CD4-positive, alpha-beta T cell (primary cell): ENCODE measurements around the gene SLC22A13. TPM values are rescaled to one million over a fixed set of nuclear protein-coding genes. Genes with fewer than 3 reads are reported as not detected.

ENCODE experiments used
- ATAC-seq: fragments of 200-7000 bp; cut with Tn5 transposase; one replicate; pipeline ENCODE4 v1.10.0; 2022; ENCODE audit warnings: mild to moderate bottlenecking; ENCODE audit not compliant: poor library complexity
- CTCF ChIA-PET: fragments of 350-600 bp; sonication (Branson Sonifier 250); formaldehyde crosslinking; loops from one replicate; lab custom pipeline; 2021; ENCODE audit warnings: antibody characterized with exemption, inconsistent platforms; lab: Charles Lee
- POLR2A ChIA-PET: fragments of 350-600 bp; sonication (Branson Sonifier 250); formaldehyde crosslinking; loops from one replicate; lab custom pipeline; 2021; ENCODE audit warnings: antibody characterized with exemption, inconsistent platforms; lab: Charles Lee
- DNase-seq, 14 experiments: peaks; one replicate each; pipeline ENCODE4 v3.0.0-alpha.2; 2013 to 2020; ENCODE audit warnings: mixed read lengths in 2 of 14
- H3K27ac ChIP-seq, 2 donors: one replicate each; pipeline versions ENCODE4 v1.5.1 to v1.7.0; 2013; ENCODE audit warnings: low read length in 2 of 2, low read depth in 1 of 2, mild to moderate bottlenecking in 1 of 2
- H3K27me3 ChIP-seq, 2 experiments: 1 replicate in 1 of 2; 2 replicates in 1 of 2; pipeline versions ENCODE4 v1.6.1 to v1.7.0; 2013; ENCODE audit warnings: low read length in 2 of 2, control low read depth in 1 of 2, mild to moderate bottlenecking in 1 of 2, moderate library complexity in 1 of 2; ENCODE audit not compliant: insufficient read depth in 2 of 2, control insufficient read depth in 1 of 2
- H3K36me3 ChIP-seq: one replicate; pipeline ENCODE4 v1.6.1; 2013; ENCODE audit warnings: low read length, control low read depth; ENCODE audit not compliant: insufficient read depth
- H3K4me1 ChIP-seq: one replicate; pipeline ENCODE4 v1.6.1; 2013; ENCODE audit warnings: low read length, control low read depth; ENCODE audit not compliant: insufficient read depth
- H3K4me3 ChIP-seq: one replicate; pipeline ENCODE4 v1.5.1; 2013; ENCODE audit warnings: mild to moderate bottlenecking, low read length, moderate library complexity
- H3K9me3 ChIP-seq, 2 experiments: 1 replicate in 1 of 2; 2 replicates in 1 of 2; pipeline versions ENCODE4 v1.6.1 to v1.7.0; 2013; ENCODE audit warnings: low read length in 2 of 2, mild to moderate bottlenecking in 2 of 2, control low read depth in 1 of 2, moderate library complexity in 1 of 2; ENCODE audit not compliant: control insufficient read depth in 1 of 2, insufficient read depth in 1 of 2
- H3K27ac Mint-ChIP-seq: one replicate; pipeline ENCODE4 v1.8.0; 2020; ENCODE audit warnings: mixed read lengths
- H3K27me3 Mint-ChIP-seq: one replicate; pipeline ENCODE4 v1.8.0; 2021; ENCODE audit warnings: mixed read lengths
- H3K36me3 Mint-ChIP-seq: one replicate; pipeline ENCODE4 v1.8.0; 2021; ENCODE audit warnings: low read depth, mixed read lengths
- H3K4me1 Mint-ChIP-seq: one replicate; pipeline ENCODE4 v1.8.0; 2021; ENCODE audit warnings: low read depth, mixed read lengths
- H3K4me3 Mint-ChIP-seq: one replicate; pipeline ENCODE4 v1.8.0; 2020; ENCODE audit warnings: mild to moderate bottlenecking, mixed read lengths
- H3K9me3 Mint-ChIP-seq: one replicate; pipeline ENCODE4 v1.8.0; 2020; ENCODE audit warnings: mixed read lengths
- intact Hi-C, 2 experiments: fragments of 100-400 bp; cut with DNase I in 1 of 2; cut with micrococcal nuclease in 1 of 2; formaldehyde crosslinking; loops; one replicate each; pipeline versions ENCODE4 v1.15.1 to v1.9.0; 2023 to 2025; cut with DNase I, micrococcal nuclease
- total RNA-seq, 174 experiments: library from RNA in 2 of 174; stranded (reverse) in 2 of 174; gene quantifications; one replicate each; pipeline ENCODE4 v1.2.3 and lab custom pipeline; 2021 to 2026
- TF ChIP-seq, protein P1 (sequence below): fragments of 200-600 bp; IDR thresholded peaks from one replicate; pipeline ENCODE4 v1.8.0; 2022; ENCODE audit warnings: antibody characterized with exemption, mild to moderate bottlenecking

The SLC22A13 gene
- total RNA-seq, 2 experiments from 2014 or later = 0.19 to 0.22 TPM

DNA sequence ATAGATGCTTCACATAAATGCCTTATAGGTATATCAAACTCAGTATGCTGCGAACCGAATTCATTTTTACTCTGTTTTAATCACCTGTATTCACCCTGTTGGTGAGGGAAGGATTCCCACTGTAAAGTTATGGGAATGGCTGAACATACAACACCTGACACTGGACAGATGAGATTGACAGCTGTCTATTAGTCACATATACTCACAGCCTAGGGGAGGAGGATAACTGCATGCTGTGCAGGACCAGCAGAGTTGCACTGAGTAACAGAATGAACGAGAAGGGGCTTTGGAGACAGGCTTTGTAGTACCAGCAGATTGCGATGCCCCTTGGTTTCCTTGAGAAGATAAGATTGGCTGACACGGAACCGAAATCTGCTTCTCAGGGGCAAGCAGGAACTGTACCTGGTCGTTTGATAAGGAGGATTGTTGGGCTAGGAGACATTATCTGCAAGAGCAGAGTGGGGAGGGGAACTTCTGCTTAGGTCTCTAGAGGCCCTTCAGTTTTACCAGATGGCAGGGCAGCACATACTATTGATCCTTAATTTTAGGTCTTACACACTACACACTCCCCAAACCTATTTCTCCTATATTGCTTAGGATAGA is 43.5 kb upstream of the SLC22A13 start:
- no peaks in the 10 kb centered on the region for H3K27me3 ChIP-seq
- POLR2A ChIA-PET = interaction anchor here (1.5 kb wide), 1 partner anchor 57 kb away, joined by 4 read pairs; the partner anchor contains the start of gene OXSR1
- no peaks in the 10 kb centered on the region for H3K9me3 ChIP-seq
- no peak overlapping the region for H3K27ac ChIP-seq
- intact Hi-C loops = no loop called here
- TF ChIP-seq, protein P1, sequence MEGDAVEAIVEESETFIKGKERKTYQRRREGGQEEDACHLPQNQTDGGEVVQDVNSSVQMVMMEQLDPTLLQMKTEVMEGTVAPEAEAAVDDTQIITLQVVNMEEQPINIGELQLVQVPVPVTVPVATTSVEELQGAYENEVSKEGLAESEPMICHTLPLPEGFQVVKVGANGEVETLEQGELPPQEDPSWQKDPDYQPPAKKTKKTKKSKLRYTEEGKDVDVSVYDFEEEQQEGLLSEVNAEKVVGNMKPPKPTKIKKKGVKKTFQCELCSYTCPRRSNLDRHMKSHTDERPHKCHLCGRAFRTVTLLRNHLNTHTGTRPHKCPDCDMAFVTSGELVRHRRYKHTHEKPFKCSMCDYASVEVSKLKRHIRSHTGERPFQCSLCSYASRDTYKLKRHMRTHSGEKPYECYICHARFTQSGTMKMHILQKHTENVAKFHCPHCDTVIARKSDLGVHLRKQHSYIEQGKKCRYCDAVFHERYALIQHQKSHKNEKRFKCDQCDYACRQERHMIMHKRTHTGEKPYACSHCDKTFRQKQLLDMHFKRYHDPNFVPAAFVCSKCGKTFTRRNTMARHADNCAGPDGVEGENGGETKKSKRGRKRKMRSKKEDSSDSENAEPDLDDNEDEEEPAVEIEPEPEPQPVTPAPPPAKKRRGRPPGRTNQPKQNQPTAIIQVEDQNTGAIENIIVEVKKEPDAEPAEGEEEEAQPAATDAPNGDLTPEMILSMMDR = no peak
- no peak for ATAC-seq
- H3K4me1 Mint-ChIP-seq = no peaks in the 10 kb centered on the region
- H3K36me3 ChIP-seq = peaks cover 46% of the 10 kb centered on the region
- H3K4me3 ChIP-seq = no peak overlapping the region
- H3K9me3 Mint-ChIP-seq = no peaks in the 10 kb centered on the region
- H3K4me3 Mint-ChIP-seq = no peak overlapping the region
- H3K27me3 Mint-ChIP-seq = no peaks in the 10 kb centered on the region
- peaks cover 79% of the 10 kb centered on the region for H3K36me3 Mint-ChIP-seq
- H3K27ac Mint-ChIP-seq = no peak overlapping the region
- H3K4me1 ChIP-seq = no peaks in the 10 kb centered on the region
- no peak for DNase-seq
- CTCF ChIA-PET = no interaction called here

DNA sequence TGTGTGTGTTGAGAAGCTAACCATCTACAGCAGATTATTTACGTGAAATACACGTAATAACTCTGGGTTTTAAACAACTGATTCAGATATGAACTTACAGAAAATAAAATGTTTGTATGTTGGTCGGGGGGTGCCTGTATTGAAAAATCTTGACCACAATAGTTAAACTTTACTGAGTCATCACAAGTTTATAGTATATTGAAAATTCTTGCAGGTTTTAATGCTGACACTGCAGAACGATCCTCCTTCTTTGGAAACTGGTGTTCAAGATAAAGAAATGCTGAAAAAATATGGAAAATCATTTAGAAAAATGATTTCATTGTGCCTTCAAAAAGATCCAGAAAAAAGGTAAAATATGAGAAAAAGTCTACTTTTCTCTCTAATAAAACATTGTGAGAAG is 41.3 kb upstream of the SLC22A13 start:
- Histone ChIP-seq H3K4me1 (no peaks in the 10 kb centered on the region), H3K36me3 (peaks cover 55% of the 10 kb centered on the region), H3K9me3 (no peaks in the 10 kb centered on the region), H3K27me3 (no peaks in the 10 kb centered on the region), H3K27ac (no peak overlapping the region), H3K4me3 (no peak overlapping the region)
- H3K36me3 Mint-ChIP-seq = peaks cover 82% of the 10 kb centered on the region
- TF ChIP-seq, protein P1 = no peak
- H3K27me3 Mint-ChIP-seq = no peaks in the 10 kb centered on the region
- DNase-seq (no peak), ATAC-seq (no peak)
- ChIA-PET CTCF (no interaction called here), POLR2A (interaction anchor here (1.5 kb wide), 1 partner anchor 9 kb away, joined by 3 read pairs; no protein-coding TSS in a partner anchor)
- no peaks in the 10 kb centered on the region for H3K9me3 Mint-ChIP-seq
- no peak overlapping the region for H3K27ac Mint-ChIP-seq
- H3K4me1 Mint-ChIP-seq = no peaks in the 10 kb centered on the region
- no peak overlapping the region for H3K4me3 Mint-ChIP-seq
- intact Hi-C loops = no loop called here

DNA sequence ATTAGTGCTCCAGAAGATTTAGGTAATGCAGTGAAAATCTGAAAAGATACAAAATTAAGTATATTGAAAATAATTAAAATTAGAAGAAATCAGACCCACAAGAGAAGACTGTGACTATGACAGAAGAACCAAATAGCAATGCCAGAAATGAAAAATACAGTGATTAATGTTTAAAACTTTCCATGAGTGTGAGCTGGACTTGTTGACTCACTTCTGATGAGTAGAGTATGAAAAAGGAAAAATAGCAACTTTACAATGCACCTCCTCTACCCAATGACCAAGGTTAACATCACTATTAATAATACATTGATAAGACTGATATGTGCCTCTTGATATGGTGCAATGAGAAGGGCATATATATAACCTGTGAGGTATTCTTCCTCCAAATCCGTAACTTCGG is 39.3 kb upstream of the SLC22A13 start:
- ATAC-seq = no peak
- no peak overlapping the region for H3K4me3 ChIP-seq
- Mint-ChIP-seq H3K36me3 (peaks cover 87% of the 10 kb centered on the region), H3K27me3 (no peaks in the 10 kb centered on the region), H3K27ac (no peak overlapping the region), H3K9me3 (no peaks in the 10 kb centered on the region), H3K4me3 (no peak overlapping the region), H3K4me1 (no peaks in the 10 kb centered on the region)
- no peak for DNase-seq
- intact Hi-C loops = loop anchor here in 1 of 2 experiments (5.0 kb wide), 1 partner anchor 94 kb away; no protein-coding TSS in a partner anchor
- H3K27me3 ChIP-seq = no peaks in the 10 kb centered on the region
- peaks cover 68% of the 10 kb centered on the region for H3K36me3 ChIP-seq
- H3K4me1 ChIP-seq = no peaks in the 10 kb centered on the region
- no peaks in the 10 kb centered on the region for H3K9me3 ChIP-seq
- TF ChIP-seq, protein P1 = no peak
- ChIA-PET POLR2A (no interaction called here), CTCF (interaction anchor here (1.2 to 2.0 kb wide), 2 partner anchors 10 to 12 kb away, joined by 4 to 7 read pairs; no protein-coding TSS in a partner anchor)
- H3K27ac ChIP-seq = no peak overlapping the region
